GM12878 (cell line): ENCODE data around the gene SOS1. TPM values are rescaled to one million over a fixed set of nuclear protein-coding genes. Genes with fewer than 3 reads are reported as not detected.

Experiments used
- ATAC-seq: fragments of 200-7000 bp; cut with Tn5 transposase; 3 replicates; pipeline ENCODE4 v1.9.1; 2020; ENCODE audit warnings: mild to moderate bottlenecking, moderate library complexity
- BruUV-seq: library from RNA; stranded (reverse); fragments of 400-500 nt; replicated peaks from 2 replicates; lab custom pipeline; 2021; lab: Mats Ljungman, UMichigan
- CTCF ChIA-PET: fragments of 300-600 bp; sonication (Branson Sonifier 250); formaldehyde crosslinking; extraction: SDS; loops from one replicate; lab custom pipeline; 2021; ENCODE audit warnings: inconsistent platforms; lab: Yijun Ruan, JAX
- POLR2A ChIA-PET: fragments of 350-600 bp; formaldehyde crosslinking; extraction: SDS; loops from one replicate; lab custom pipeline; 2021; ENCODE audit warnings: inconsistent platforms; lab: Charles Lee
- RAD21 ChIA-PET: fragments of 300-600 bp; sonication (Branson Sonifier 250); formaldehyde crosslinking; loops from one replicate; lab custom pipeline; 2023; ENCODE audit warnings: antibody characterized with exemption; ENCODE audit not compliant: unreplicated experiment; lab: Charles Lee
- SMC1A ChIA-PET: fragments of 300-600 bp; sonication (Branson Sonifier 250); formaldehyde crosslinking; loops from one replicate; lab custom pipeline; 2023; ENCODE audit not compliant: unreplicated experiment, uncharacterized antibody; lab: Charles Lee
- DNase-seq: peaks from one replicate; pipeline ENCODE4 v3.0.0-alpha.2; 2011; ENCODE audit warnings: low read depth, low spot score
- FAIRE-seq: peaks from 3 replicates; lab custom pipeline; 2011; peaks lifted over from hg19 to GRCh38; lab: Jason Lieb, UNC
- H2AFZ ChIP-seq: 2 replicates; pipeline ENCODE4 v1.6.0; 2011; ENCODE audit warnings: low read depth, low read length, control low read depth; ENCODE audit not compliant: control insufficient read depth
- H3K27ac ChIP-seq: 2 replicates; pipeline ENCODE4 v1.5.1; 2011; ENCODE audit warnings: control low read depth; ENCODE audit not compliant: control insufficient read depth, insufficient read depth
- H3K27me3 ChIP-seq, 2 experiments: replicated peaks in 1 of 2; 2 replicates each; pipeline versions ENCODE4 v1.6.0 to v1.6.1; 2011; ENCODE audit warnings: low read length in 1 of 2; ENCODE audit not compliant: control insufficient read depth in 2 of 2, insufficient read depth in 2 of 2
- H3K36me3 ChIP-seq, 2 experiments: 2 replicates each; pipeline ENCODE4 v1.5.1; 2011; ENCODE audit warnings: low read length in 1 of 2; ENCODE audit not compliant: control insufficient read depth in 2 of 2, insufficient read depth in 2 of 2
- H3K4me1 ChIP-seq: 2 replicates; pipeline ENCODE4 v1.6.1; 2011; ENCODE audit warnings: mild to moderate bottlenecking, low read length, moderate library complexity, mixed read lengths; ENCODE audit not compliant: control insufficient read depth, insufficient read depth
- H3K4me2 ChIP-seq: 2 replicates; pipeline ENCODE4 v1.6.0; 2011; ENCODE audit warnings: control low read depth; ENCODE audit not compliant: control insufficient read depth, insufficient read depth
- H3K4me3 ChIP-seq: fragments of 200-600 bp; sonication (generic); 2 replicates; pipeline ENCODE4 v1.5.1; 2016
- H3K79me2 ChIP-seq: 2 replicates; pipeline ENCODE4 v1.6.0; 2011; ENCODE audit warnings: low read length; ENCODE audit not compliant: control insufficient read depth, insufficient read depth
- H3K9ac ChIP-seq: 2 replicates; pipeline ENCODE4 v1.8.0; 2011; ENCODE audit warnings: low read length, control low read depth, mixed read lengths; ENCODE audit not compliant: control insufficient read depth, insufficient read depth
- H3K9me3 ChIP-seq: replicated peaks from 3 replicates; pipeline ENCODE4 v1.5.1; 2011; ENCODE audit warnings: mild to moderate bottlenecking, low read length; ENCODE audit not compliant: control insufficient read depth, insufficient read depth
- H4K20me1 ChIP-seq: 2 replicates; pipeline ENCODE4 v1.6.0; 2011; ENCODE audit not compliant: control insufficient read depth, insufficient read depth
- ATF3 ChIP-seq: IDR thresholded peaks from 2 replicates; pipeline ENCODE4 v1.6.1; 2011; ENCODE audit warnings: low read depth, mild to moderate bottlenecking, low read length, moderate library complexity, borderline replicate concordance; ENCODE audit errors: extremely low read depth
- ATF7 ChIP-seq: fragments of 450-650 bp; IDR thresholded peaks from 2 replicates; pipeline ENCODE4 v1.6.1; 2016; ENCODE audit warnings: low read depth, mild to moderate bottlenecking
- BACH1 ChIP-seq: fragments of 450-650 bp; IDR thresholded peaks from 2 replicates; pipeline ENCODE4 v1.6.1; 2017; ENCODE audit warnings: mild to moderate bottlenecking, borderline replicate concordance
- CBX5 ChIP-seq: sonication (generic); IDR thresholded peaks from 2 replicates; pipeline ENCODE4 v1.6.1; 2016; ENCODE audit warnings: low read depth, moderate library complexity, mild to moderate bottlenecking, inconsistent platforms
- E4F1 ChIP-seq: fragments of 450-650 bp; IDR thresholded peaks from 2 replicates; pipeline ENCODE4 v1.6.1; 2018; ENCODE audit warnings: borderline replicate concordance, mild to moderate bottlenecking; ENCODE audit not compliant: partially characterized antibody
- HSF1 ChIP-seq: fragments of 150-350 bp; IDR thresholded peaks from 2 replicates; pipeline ENCODE4 v1.6.1; 2014; ENCODE audit warnings: mild to moderate bottlenecking, low read depth, low read length
- IRF3 ChIP-seq: fragments of 450-650 bp; IDR thresholded peaks from 2 replicates; pipeline ENCODE4 v1.6.1; 2014; ENCODE audit warnings: mild to moderate bottlenecking
- MEF2A ChIP-seq: IDR thresholded peaks from 2 replicates; pipeline ENCODE4 v1.6.1; 2011; ENCODE audit warnings: low read depth, mild to moderate bottlenecking, low read length, moderate library complexity; ENCODE audit not compliant: insufficient read depth
- MTA3 ChIP-seq: IDR thresholded peaks from 2 replicates; pipeline ENCODE4 v1.6.1; 2012; ENCODE audit warnings: low read length, inconsistent platforms, borderline replicate concordance
- RBBP5 ChIP-seq: fragments of 200-600 bp; sonication (generic); conservative IDR thresholded peaks from 2 replicates; pipeline ENCODE4 v1.6.1; 2016
- SIX5 ChIP-seq: IDR thresholded peaks from 2 replicates; pipeline ENCODE4 v1.6.1; 2011; ENCODE audit warnings: mild to moderate bottlenecking, low read depth, low read length, moderate library complexity; ENCODE audit not compliant: severe bottlenecking
- SMC3 ChIP-seq: IDR thresholded peaks from 2 replicates; pipeline ENCODE4 v1.6.1; 2011; ENCODE audit warnings: low read length, improper control_type of control experiment, borderline replicate concordance
- SP1 ChIP-seq: IDR thresholded peaks from one replicate; pipeline ENCODE4 v1.6.1; 2011; ENCODE audit warnings: low read depth, low read length
- SREBF1 ChIP-seq: IDR thresholded peaks from 2 replicates; pipeline ENCODE4 v1.6.1; 2012; ENCODE audit warnings: mild to moderate bottlenecking, low read length
- ZBTB4 ChIP-seq: fragments of 450-650 bp; formaldehyde crosslinking; IDR thresholded peaks from 2 replicates; pipeline ENCODE4 v1.4.0; 2022; ENCODE audit warnings: mild to moderate bottlenecking, moderate library complexity
- ZNF24 ChIP-seq: fragments of 450-650 bp; IDR thresholded peaks from 2 replicates; pipeline ENCODE4 v1.6.1; 2017; ENCODE audit warnings: antibody characterized with exemption, mild to moderate bottlenecking
- WGBS: methylation state at CpG from one replicate; pipeline ENCODE4 v1.1.6; 2016; ENCODE audit warnings: low lambda C conversion rate; ENCODE audit not compliant: insufficient replicate concordance, insufficient coverage; ENCODE audit errors: missing lambda C conversion rate; 5-methylcytosine and 5-hydroxymethylcytosine counted together
- in situ Hi-C: fragments of 300-500 bp; cut with MboI; formaldehyde crosslinking; loops from 9 replicates; pipeline ENCODE4 v1.14.3; 2018; ENCODE audit warnings: mixed read lengths
- intact Hi-C: fragments of 100-400 bp; cut with micrococcal nuclease; formaldehyde crosslinking; loops from one replicate; pipeline ENCODE4 v1.14.2; 2022; ENCODE audit not compliant: unreplicated experiment
- polyA plus RNA-seq, 11 experiments: library from polyadenylated mRNA; depleted of rRNA in 4 of 11; unstranded in 6 of 11; stranded (reverse) in 5 of 11; fragments of >200 nt; fragmentation: Nextera tagmentation in 4 of 11; fragmentation: Illumina TruSeq in 1 of 11; extraction: Ambion mirVana in 4 of 11; extraction: Trizol in 1 of 11; gene quantifications; 1 replicate in 1 of 11; 2 replicates in 10 of 11; pipeline versions ENCODE4 v1.2.1 to v1.2.3, GENCODE V29; 2011 to 2016; ENCODE audit warnings: inconsistent platforms in 2 of 11, missing spikeins in 2 of 11, low read depth in 1 of 11
- total RNA-seq, 4 experiments: library from RNA; depleted of rRNA in 3 of 4; stranded (reverse); fragments of >200 nt in 3 of 4; fragmentation: Illumina TruSeq in 1 of 4; extraction: Trizol in 1 of 4; gene quantifications; 2 replicates each; pipeline versions ENCODE4 v1.2.1 to v1.2.3, GENCODE V29; 2013 to 2021

SOS1 gene
- total and polyA plus RNA-seq, 10 of the 15 experiments (the other 5 are each of a cell fraction or from before 2014, with no cell fraction given): 2.1 to 24.1 (median 8.5) TPM

- WGBS: 91% methylated on average over 2 of the region's 2 CpGs
- intact Hi-C loops: no loop called here
- RAD21 ChIA-PET: interaction anchor here (1.2 kb wide), 1 partner anchor 29 kb away, joined by 3 read pairs; no protein-coding TSS in a partner anchor
- Histone ChIP-seq H3K9ac (no peak overlapping the region), H2AFZ (no peak overlapping the region), H3K4me3 (no peak overlapping the region), H3K9me3 (no peaks in the 10 kb centered on the region), H3K27me3 (no peaks in the 10 kb centered on the region), H4K20me1 (no peaks in the 10 kb centered on the region), H3K27ac (no peak overlapping the region), H3K79me2 (peaks cover 28% of the 10 kb centered on the region), H3K4me2 (no peak overlapping the region; the same call in 1 of the 2 replicates), H3K36me3 (no peaks in the 10 kb centered on the region), H3K4me1 (peaks cover 38% of the 10 kb centered on the region)
- no peak for FAIRE-seq
- SMC1A ChIA-PET: interaction anchor here (1.4 to 1.5 kb wide), 2 partner anchors 10 to 36 kb away, joined by 3 read pairs; no protein-coding TSS in a partner anchor
- in situ Hi-C loops: no loop called here
- no TSS peak for BruUV-seq
- CTCF ChIA-PET: interaction anchor here (1.0 kb wide), 1 partner anchor 10 kb away, joined by 3 read pairs; no protein-coding TSS in a partner anchor
- ATAC-seq: no peak
- POLR2A ChIA-PET: interaction anchor here (0.6 kb wide), 1 partner anchor 12 kb away, joined by 3 read pairs; no protein-coding TSS in a partner anchor
- no peak for DNase-seq
- no peak for TF ChIP-seq IRF3
- TF ChIP-seq SREBF1: no peak
- TF ChIP-seq HSF1: no peak
- no peak for TF ChIP-seq SP1
- no peak for TF ChIP-seq CBX5
- no peak for TF ChIP-seq ZBTB4
- no peak for TF ChIP-seq MTA3
- TF ChIP-seq ATF7: no peak
- TF ChIP-seq RBBP5: no peak
- TF ChIP-seq E4F1: no peak
- no peak for TF ChIP-seq ATF3
- TF ChIP-seq BACH1: no peak
- TF ChIP-seq ZNF24: no peak
- TF ChIP-seq SIX5: no peak
- TF ChIP-seq MEF2A: no peak
- TF ChIP-seq SMC3: no peak
Measured at GRCh38 chr2:39099310-39099869, 21.5 kb downstream of the SOS1 start.
